Nephron progenitor cell (in vitro differentiated cells): ENCODE data around the gene TNKS1BP1.

ENCODE experiments used
- DNase-seq: peaks from one replicate; pipeline ENCODE4 v3.0.0; 2021
- H3K27ac Mint-ChIP-seq: 2 replicates; pipeline ENCODE4 v1.8.0; 2021; ENCODE audit warnings: mild to moderate bottlenecking, moderate library complexity, mixed read lengths
- H3K27me3 Mint-ChIP-seq: 2 replicates; pipeline ENCODE4 v1.8.0; 2021; ENCODE audit warnings: mild to moderate bottlenecking, low read depth, mixed read lengths; ENCODE audit not compliant: poor library complexity
- H3K36me3 Mint-ChIP-seq: 2 replicates; pipeline ENCODE4 v1.8.0; 2021; ENCODE audit warnings: low read depth, mixed read lengths
- H3K4me1 Mint-ChIP-seq: 2 replicates; pipeline ENCODE4 v1.8.0; 2021; ENCODE audit warnings: mixed read lengths
- H3K4me3 Mint-ChIP-seq: 2 replicates; pipeline ENCODE4 v1.8.0; 2021; ENCODE audit warnings: mild to moderate bottlenecking, moderate library complexity, mixed read lengths
- H3K9me3 Mint-ChIP-seq: 2 replicates; pipeline ENCODE4 v1.8.0; 2021; ENCODE audit warnings: mild to moderate bottlenecking, moderate library complexity, mixed read lengths
- CTCF ChIP-seq: fragments of 200-600 bp; sonication (generic); IDR thresholded peaks from 2 replicates; pipeline ENCODE4 v1.5.0; 2021; ENCODE audit warnings: antibody characterized with exemption

The TNKS1BP1 gene

GRCh38 chr11:57303990-57304579, 20.7 kb downstream of the TNKS1BP1 start:
- H3K36me3 Mint-ChIP-seq, result peaks cover 74% of the 10 kb centered on the region
- peak overlapping the region; percentile 9 for H3K4me3 Mint-ChIP-seq
- TF ChIP-seq CTCF, result no peak
- H3K27me3 Mint-ChIP-seq, result peaks cover 3% of the 10 kb centered on the region
- DNase-seq, result no peak
- H3K27ac Mint-ChIP-seq, result peak overlapping the region; percentile 90
- H3K9me3 Mint-ChIP-seq, result peaks cover 8% of the 10 kb centered on the region
- peaks cover 56% of the 10 kb centered on the region for H3K4me1 Mint-ChIP-seq

- TF ChIP-seq CTCF, result no peak
- no peak for DNase-seq
- peak overlapping the region; percentile 90 for H3K27ac Mint-ChIP-seq
- peaks cover 15% of the 10 kb centered on the region for H3K9me3 Mint-ChIP-seq
- H3K4me1 Mint-ChIP-seq, result peaks cover 50% of the 10 kb centered on the region
- H3K36me3 Mint-ChIP-seq, result peaks cover 74% of the 10 kb centered on the region
- H3K4me3 Mint-ChIP-seq, result no peak overlapping the region
- H3K27me3 Mint-ChIP-seq, result peaks cover 3% of the 10 kb centered on the region
Observed at GRCh38 chr11:57303280-57303989, 21.3 kb downstream of the TNKS1BP1 start.

GRCh38 chr11:57302489-57302888, 22.3 kb downstream of the TNKS1BP1 start:
- TF ChIP-seq CTCF, result no peak
- H3K27me3 Mint-ChIP-seq, result peaks cover 3% of the 10 kb centered on the region
- peaks cover 24% of the 10 kb centered on the region for H3K9me3 Mint-ChIP-seq
- H3K4me1 Mint-ChIP-seq, result peaks cover 40% of the 10 kb centered on the region
- DNase-seq, result no peak
- no peak overlapping the region for H3K4me3 Mint-ChIP-seq
- peaks cover 76% of the 10 kb centered on the region for H3K36me3 Mint-ChIP-seq
- H3K27ac Mint-ChIP-seq, result no peak overlapping the region

- peaks cover 3% of the 10 kb centered on the region for H3K27me3 Mint-ChIP-seq
- no peak for DNase-seq
- no peak for TF ChIP-seq CTCF
- H3K36me3 Mint-ChIP-seq, result peaks cover 78% of the 10 kb centered on the region
- H3K9me3 Mint-ChIP-seq, result peaks cover 24% of the 10 kb centered on the region
- H3K27ac Mint-ChIP-seq, result no peak overlapping the region
- H3K4me3 Mint-ChIP-seq, result no peak overlapping the region
- peaks cover 34% of the 10 kb centered on the region for H3K4me1 Mint-ChIP-seq
Observed at GRCh38 chr11:57301711-57302423, 22.9 kb downstream of the TNKS1BP1 start.

- TF ChIP-seq CTCF, result no peak
- H3K27me3 Mint-ChIP-seq, result peaks cover 3% of the 10 kb centered on the region
- peaks cover 25% of the 10 kb centered on the region for H3K4me1 Mint-ChIP-seq
- peaks cover 83% of the 10 kb centered on the region for H3K36me3 Mint-ChIP-seq
- DNase-seq, result no peak
- H3K27ac Mint-ChIP-seq, result no peak overlapping the region
- H3K4me3 Mint-ChIP-seq, result no peak overlapping the region
- H3K9me3 Mint-ChIP-seq, result peaks cover 29% of the 10 kb centered on the region
Observed at GRCh38 chr11:57300785-57301184, 24.0 kb downstream of the TNKS1BP1 start.
